Activated CD8-positive, alpha-beta memory T cell treated with anti-CD3 and anti-CD28 coated beads for 36 hours (primary cell): Measurements from ENCODE around the gene CEBPA. TPM values are rescaled to one million over a fixed set of nuclear protein-coding genes. Genes with fewer than 3 reads are reported as not detected.

Experiments
- CTCF ChIA-PET: fragments of 350-600 bp; sonication (Branson Sonifier 250); formaldehyde crosslinking; loops from one replicate; lab custom pipeline; 2021; ENCODE audit warnings: antibody characterized with exemption; lab: Charles Lee
- POLR2A ChIA-PET: fragments of 350-600 bp; sonication (Branson Sonifier 250); formaldehyde crosslinking; loops from one replicate; lab custom pipeline; 2021; ENCODE audit warnings: antibody characterized with exemption; lab: Charles Lee
- total RNA-seq, 2 experiments: library from RNA; stranded (reverse); gene quantifications; one replicate each; pipeline ENCODE4 v1.2.3, GENCODE V29; 2021

The CEBPA gene
- total RNA-seq, 2 experiments from 2014 or later = 0.61 to 0.80 TPM

- POLR2A ChIA-PET = interaction anchor here (0.7 kb wide), 1 partner anchor 102 kb away, joined by 4 read pairs; no protein-coding TSS in a partner anchor
Observed at GRCh38 chr19:33279430-33280350, 22.6 kb downstream of the CEBPA start.

GRCh38 chr19:33278403-33279269, 23.7 kb downstream of the CEBPA start:
- POLR2A ChIA-PET = interaction anchor here (0.7 kb wide), 1 partner anchor 101 kb away, joined by 4 read pairs; no protein-coding TSS in a partner anchor
- CTCF ChIA-PET = no interaction called here

More at GRCh38 chr19:33279430-33280350, 22.6 kb downstream of the CEBPA start:
- CTCF ChIA-PET = interaction anchor here (1.5 kb wide), 1 partner anchor 44 kb away, joined by 6 read pairs; no protein-coding TSS in a partner anchor

- POLR2A ChIA-PET = no interaction called here
- CTCF ChIA-PET = no interaction called here
Observed at GRCh38 chr19:33278023-33278402, 24.3 kb downstream of the CEBPA start.

GRCh38 chr19:33277434-33277833, 24.9 kb downstream of the CEBPA start:
- ChIA-PET POLR2A (no interaction called here), CTCF (no interaction called here)

GRCh38 chr19:33275933-33276619, 26.3 kb downstream of the CEBPA start:
- POLR2A ChIA-PET = no interaction called here
- CTCF ChIA-PET = interaction anchor here (1.5 kb wide), 1 partner anchor 26 kb away, joined by 4 read pairs; the partner anchor contains the start of gene CEBPA

- POLR2A ChIA-PET = no interaction called here
- CTCF ChIA-PET = interaction anchor here (1.5 kb wide), 1 partner anchor 27 kb away, joined by 4 read pairs; the partner anchor contains the start of gene CEBPA
Observed at GRCh38 chr19:33275559-33275932, 26.8 kb downstream of the CEBPA start.

- CTCF ChIA-PET = interaction anchor here (1.5 kb wide), 1 partner anchor 28 kb away, joined by 4 read pairs; the partner anchor contains the start of gene CEBPA
- POLR2A ChIA-PET = no interaction called here
Observed at GRCh38 chr19:33274663-33275558, 27.4 kb downstream of the CEBPA start.

GRCh38 chr19:33273881-33274662, 28.3 kb downstream of the CEBPA start:
- ChIA-PET CTCF (interaction anchor here (1.5 kb wide), 1 partner anchor 28 kb away, joined by 4 read pairs; the partner anchor contains the start of gene CEBPA), POLR2A (no interaction called here)

- CTCF ChIA-PET = no interaction called here
- POLR2A ChIA-PET = no interaction called here
Observed at GRCh38 chr19:33273065-33273736, 29.1 kb downstream of the CEBPA start.

- ChIA-PET POLR2A (no interaction called here), CTCF (no interaction called here)
Observed at GRCh38 chr19:33271246-33272021, 30.9 kb downstream of the CEBPA start.

GRCh38 chr19:33270769-33271168, 31.6 kb downstream of the CEBPA start:
- ChIA-PET POLR2A (no interaction called here), CTCF (no interaction called here)

- ChIA-PET POLR2A (interaction anchor here (0.6 kb wide), 1 partner anchor 149 kb away, joined by 4 read pairs; no protein-coding TSS in a partner anchor), CTCF (no interaction called here)
Observed at GRCh38 chr19:33269016-33269415, 33.3 kb downstream of the CEBPA start.

GRCh38 chr19:33268162-33268991, 34.0 kb downstream of the CEBPA start:
- ChIA-PET CTCF (interaction anchor here (0.8 kb wide), 1 partner anchor 103 kb away, joined by 3 read pairs; no protein-coding TSS in a partner anchor), POLR2A (interaction anchor here (0.6 kb wide), 1 partner anchor 150 kb away, joined by 4 read pairs; no protein-coding TSS in a partner anchor)

- ChIA-PET POLR2A (no interaction called here), CTCF (interaction anchor here (0.8 kb wide), 1 partner anchor 104 kb away, joined by 3 read pairs; no protein-coding TSS in a partner anchor)
Observed at GRCh38 chr19:33267706-33268105, 34.6 kb downstream of the CEBPA start.

- CTCF ChIA-PET = interaction anchor here (0.8 kb wide), 1 partner anchor 105 kb away, joined by 3 read pairs; no protein-coding TSS in a partner anchor
- POLR2A ChIA-PET = no interaction called here
Observed at GRCh38 chr19:33266974-33267484, 35.3 kb downstream of the CEBPA start.
